NT2/D1 (cell line): ENCODE data around the gene MKNK1.

Experiments used
- SUZ12 ChIP-seq: IDR thresholded peaks from 2 replicates; pipeline ENCODE4 v1.6.1; 2011; ENCODE audit not compliant: insufficient read length, insufficient read depth; ENCODE audit errors: extremely low read depth
- ZNF274 ChIP-seq: IDR thresholded peaks from 2 replicates; pipeline ENCODE4 v1.6.1; 2011; ENCODE audit warnings: mild to moderate bottlenecking, low read depth, low read length

DNA sequence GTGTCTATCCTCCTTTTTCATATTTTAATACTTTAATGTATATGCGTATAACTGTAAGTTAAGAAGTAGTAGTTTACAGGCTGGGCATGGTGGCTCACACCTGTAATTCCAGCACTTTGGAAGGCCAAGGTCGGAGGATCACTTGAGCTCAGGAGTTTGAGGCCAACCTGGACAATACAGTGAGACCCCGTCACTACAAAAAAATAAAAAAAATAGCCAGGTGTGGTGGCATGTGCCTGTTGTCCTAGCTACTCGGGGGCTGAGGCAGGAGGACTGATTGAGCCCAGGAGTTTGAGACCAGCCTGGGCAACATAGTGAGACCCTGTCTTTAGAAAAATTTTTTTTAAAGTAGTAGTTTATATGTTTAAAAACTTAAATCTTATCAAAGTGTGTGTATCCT is 41.7 kb upstream of the MKNK1 start:
- TF ChIP-seq SUZ12 (no peak), ZNF274 (no peak)
